K562 (cell line): ENCODE measurements around the gene DPM2. TPM values are rescaled to one million over a fixed set of nuclear protein-coding genes. Genes with fewer than 3 reads are reported as not detected.

Source experiments
- CSDE1 ChIP-seq, 2 experiments: fragments of 450-650 bp; IDR thresholded peaks; 2 replicates each; pipeline ENCODE4 v1.6.1; 2016; ENCODE audit warnings: mild to moderate bottlenecking in 1 of 2
- DNMT1 ChIP-seq: fragments of 450-650 bp; IDR thresholded peaks from 2 replicates; pipeline ENCODE4 v1.6.1; 2016; ENCODE audit warnings: antibody characterized with exemption, mild to moderate bottlenecking
- E2F3 ChIP-seq: fragments of 250-450 bp; sonication (Bioruptor Pico); IDR thresholded peaks from 2 replicates; pipeline ENCODE4 v1.4.0; 2020; ENCODE audit warnings: mild to moderate bottlenecking
- ESRRA ChIP-seq: fragments of 450-650 bp; IDR thresholded peaks from 2 replicates; pipeline ENCODE4 v1.6.1; 2014; ENCODE audit warnings: low read depth, mild to moderate bottlenecking, moderate library complexity, borderline replicate concordance
- ESRRB ChIP-seq: fragments of 250-450 bp; sonication (Bioruptor Pico); IDR thresholded peaks from 2 replicates; pipeline ENCODE4 v1.5.0; 2020; ENCODE audit warnings: mild to moderate bottlenecking, moderate library complexity, borderline replicate concordance
- EWSR1 ChIP-seq: fragments of 450-650 bp; IDR thresholded peaks from 2 replicates; pipeline ENCODE4 v1.6.1; 2018; ENCODE audit warnings: borderline replicate concordance, mild to moderate bottlenecking, low read depth, moderate library complexity; ENCODE audit not compliant: partially characterized antibody
- MECOM ChIP-seq: fragments of 250-450 bp; sonication (Bioruptor Pico); IDR thresholded peaks from 2 replicates; pipeline ENCODE4 v1.8.0; 2022; ENCODE audit warnings: inconsistent platforms
- MIER1 ChIP-seq: fragments of 450-650 bp; IDR thresholded peaks from 2 replicates; pipeline ENCODE4 v1.6.1; 2016; ENCODE audit warnings: antibody characterized with exemption, mild to moderate bottlenecking, low read depth
- NCOA1 ChIP-seq: fragments of 450-650 bp; IDR thresholded peaks from 2 replicates; pipeline ENCODE4 v1.6.1; 2016; ENCODE audit warnings: low read depth
- SNRNP70 ChIP-seq: fragments of 200-400 bp; formaldehyde crosslinking; optimal IDR thresholded peaks from 2 replicates; pipeline ENCODE3; 2017; ENCODE audit warnings: low read depth, low read length
- TAF7 ChIP-seq: fragments of 450-650 bp; IDR thresholded peaks from 2 replicates; pipeline ENCODE4 v1.6.1; 2016; ENCODE audit warnings: missing genetic modification characterization, missing compliant biosample characterization
- TARDBP ChIP-seq: fragments of 450-650 bp; IDR thresholded peaks from 2 replicates; pipeline ENCODE4 v1.6.1; 2016
- TCF3 ChIP-seq: sonication (generic); formaldehyde crosslinking; IDR thresholded peaks from 2 replicates; pipeline ENCODE4 v1.4.0; 2020; ENCODE audit warnings: mild to moderate bottlenecking, missing genetic modification reagents
- TOE1 ChIP-seq, 2 experiments: fragments of 450-650 bp in 1 of 2; sonication (generic) in 1 of 2; formaldehyde crosslinking in 1 of 2; IDR thresholded peaks; 2 replicates each; pipeline versions ENCODE4 v1.7.1 to v1.8.0; 2016 to 2022; ENCODE audit warnings: borderline replicate concordance in 2 of 2, mild to moderate bottlenecking in 2 of 2, antibody characterized with exemption in 1 of 2, inconsistent platforms in 1 of 2, low read depth in 1 of 2, missing genetic modification reagents in 1 of 2, moderate library complexity in 1 of 2
- YY1 ChIP-seq, 3 experiments: IDR thresholded peaks; 2 replicates each; pipeline ENCODE4 v1.6.1; 2011; ENCODE audit warnings: low read length in 2 of 3, mild to moderate bottlenecking in 2 of 3, moderate library complexity in 2 of 3, borderline replicate concordance in 1 of 3, control low read depth in 1 of 3, low read depth in 1 of 3; ENCODE audit not compliant: insufficient read depth in 3 of 3, insufficient replicate concordance in 2 of 3, control insufficient read depth in 1 of 3, insufficient read length in 1 of 3; ENCODE audit errors: extremely low read depth in 1 of 3
- polyA plus RNA-seq, 8 experiments: library from polyadenylated mRNA; depleted of rRNA in 4 of 8; stranded (reverse) in 5 of 8; unstranded in 3 of 8; fragments of >200 nt; fragmentation: Nextera tagmentation in 2 of 8; fragmentation: Illumina TruSeq in 1 of 8; extraction: Ambion mirVana in 2 of 8; extraction: Trizol in 1 of 8; gene quantifications; 2 replicates each; pipeline versions ENCODE4 v1.2.1 to v1.2.3, GENCODE V29; 2011 to 2014; ENCODE audit warnings: inconsistent platforms in 1 of 8, missing spikeins in 1 of 8
- total RNA-seq, 7 experiments: library from RNA; depleted of rRNA in 6 of 7; stranded (reverse); fragments of >200 nt in 6 of 7; fragmentation: Illumina TruSeq in 2 of 7; extraction: Trizol in 2 of 7; gene quantifications; 2 replicates each; pipeline versions ENCODE4 v1.2.1 to v1.2.3, GENCODE V29; 2011 to 2021; ENCODE audit warnings: low replicate concordance in 1 of 7
- TF ChIP-seq, protein P1 (sequence below): sonication (generic); formaldehyde crosslinking; IDR thresholded peaks from 2 replicates; pipeline ENCODE4 v1.8.0; 2022; ENCODE audit warnings: missing genetic modification reagents, mild to moderate bottlenecking, borderline replicate concordance
- TF ChIP-seq, protein P2 (sequence below), 3 experiments: IDR thresholded peaks in 2 of 3; conservative IDR thresholded peaks in 1 of 3; 2 replicates each; pipeline ENCODE4 v1.5.1; 2011 to 2012; ENCODE audit warnings: low read length in 3 of 3, mild to moderate bottlenecking in 3 of 3, control low read depth in 2 of 3, improper control_type of control experiment in 1 of 3, inconsistent platforms in 1 of 3, low read depth in 1 of 3, mixed read lengths in 1 of 3, moderate library complexity in 1 of 3; ENCODE audit not compliant: insufficient read depth in 2 of 3
- TF ChIP-seq, protein P3 (sequence below): sonication (generic); formaldehyde crosslinking; IDR thresholded peaks from 2 replicates; pipeline ENCODE4 v1.8.0; 2022; ENCODE audit warnings: mild to moderate bottlenecking, missing genetic modification reagents
- TF ChIP-seq, protein P4 (sequence below): fragments of 450-650 bp; formaldehyde crosslinking; IDR thresholded peaks from 2 replicates; pipeline ENCODE4 v1.4.0; 2022; ENCODE audit warnings: mild to moderate bottlenecking, moderate library complexity

Gene DPM2
- total and polyA plus RNA-seq, 9 of the 15 experiments (the other 6 are each of a cell fraction or from before 2014, with no cell fraction given), result 43.5 to 126 (median 71.1) TPM

GRCh38 chr9:127980706-127981558 lies 43.3 kb upstream of the DPM2 start, which contains the start of gene EEIG1 (continued):
- TF ChIP-seq, protein P1, sequence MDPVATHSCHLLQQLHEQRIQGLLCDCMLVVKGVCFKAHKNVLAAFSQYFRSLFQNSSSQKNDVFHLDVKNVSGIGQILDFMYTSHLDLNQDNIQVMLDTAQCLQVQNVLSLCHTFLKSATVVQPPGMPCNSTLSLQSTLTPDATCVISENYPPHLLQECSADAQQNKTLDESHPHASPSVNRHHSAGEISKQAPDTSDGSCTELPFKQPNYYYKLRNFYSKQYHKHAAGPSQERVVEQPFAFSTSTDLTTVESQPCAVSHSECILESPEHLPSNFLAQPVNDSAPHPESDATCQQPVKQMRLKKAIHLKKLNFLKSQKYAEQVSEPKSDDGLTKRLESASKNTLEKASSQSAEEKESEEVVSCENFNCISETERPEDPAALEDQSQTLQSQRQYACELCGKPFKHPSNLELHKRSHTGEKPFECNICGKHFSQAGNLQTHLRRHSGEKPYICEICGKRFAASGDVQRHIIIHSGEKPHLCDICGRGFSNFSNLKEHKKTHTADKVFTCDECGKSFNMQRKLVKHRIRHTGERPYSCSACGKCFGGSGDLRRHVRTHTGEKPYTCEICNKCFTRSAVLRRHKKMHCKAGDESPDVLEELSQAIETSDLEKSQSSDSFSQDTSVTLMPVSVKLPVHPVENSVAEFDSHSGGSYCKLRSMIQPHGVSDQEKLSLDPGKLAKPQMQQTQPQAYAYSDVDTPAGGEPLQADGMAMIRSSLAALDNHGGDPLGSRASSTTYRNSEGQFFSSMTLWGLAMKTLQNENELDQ (CRISPR knock-in tag), result no peak
- TF ChIP-seq E2F3 (CRISPR knock-in tag), result 0 out of 2 replicates have a peak, but pooled peaks have one; percentile 34
- TF ChIP-seq ESRRB (CRISPR knock-in tag), result no peak
- TF ChIP-seq, protein P2, sequence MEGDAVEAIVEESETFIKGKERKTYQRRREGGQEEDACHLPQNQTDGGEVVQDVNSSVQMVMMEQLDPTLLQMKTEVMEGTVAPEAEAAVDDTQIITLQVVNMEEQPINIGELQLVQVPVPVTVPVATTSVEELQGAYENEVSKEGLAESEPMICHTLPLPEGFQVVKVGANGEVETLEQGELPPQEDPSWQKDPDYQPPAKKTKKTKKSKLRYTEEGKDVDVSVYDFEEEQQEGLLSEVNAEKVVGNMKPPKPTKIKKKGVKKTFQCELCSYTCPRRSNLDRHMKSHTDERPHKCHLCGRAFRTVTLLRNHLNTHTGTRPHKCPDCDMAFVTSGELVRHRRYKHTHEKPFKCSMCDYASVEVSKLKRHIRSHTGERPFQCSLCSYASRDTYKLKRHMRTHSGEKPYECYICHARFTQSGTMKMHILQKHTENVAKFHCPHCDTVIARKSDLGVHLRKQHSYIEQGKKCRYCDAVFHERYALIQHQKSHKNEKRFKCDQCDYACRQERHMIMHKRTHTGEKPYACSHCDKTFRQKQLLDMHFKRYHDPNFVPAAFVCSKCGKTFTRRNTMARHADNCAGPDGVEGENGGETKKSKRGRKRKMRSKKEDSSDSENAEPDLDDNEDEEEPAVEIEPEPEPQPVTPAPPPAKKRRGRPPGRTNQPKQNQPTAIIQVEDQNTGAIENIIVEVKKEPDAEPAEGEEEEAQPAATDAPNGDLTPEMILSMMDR (IDR thresholded peaks at IDR 0.05 in 2 of 3, conservative IDR thresholded peaks at IDR 0.05 in 1 of 3; ENCODE audit: insufficient read depth in 2 of 3, low read depth in 1 of 3, low read length in 3 of 3), result 0 out of 6 replicates have a peak, but pooled peaks of 1 of the 3 experiments have one; percentile 29
- no peak for TF ChIP-seq TCF3 (CRISPR knock-in tag)
- no peak; the same call in 1 of the 2 replicates for TF ChIP-seq ESRRA
- TF ChIP-seq MECOM (CRISPR knock-in tag), result no peak
- no peak for TF ChIP-seq CSDE1 (IDR thresholded peaks at IDR 0.05)
- no peak for TF ChIP-seq SNRNP70
- no peak for TF ChIP-seq DNMT1
- TF ChIP-seq TOE1 (IDR thresholded peaks at IDR 0.05; ENCODE audit: borderline replicate concordance), result peak; percentile 61; the same call in 1 of the 2 replicates
- TF ChIP-seq TOE1 (CRISPR knock-in tag; IDR thresholded peaks at IDR 0.05; ENCODE audit: borderline replicate concordance, low read depth), result no peak
- TF ChIP-seq, protein P3, sequence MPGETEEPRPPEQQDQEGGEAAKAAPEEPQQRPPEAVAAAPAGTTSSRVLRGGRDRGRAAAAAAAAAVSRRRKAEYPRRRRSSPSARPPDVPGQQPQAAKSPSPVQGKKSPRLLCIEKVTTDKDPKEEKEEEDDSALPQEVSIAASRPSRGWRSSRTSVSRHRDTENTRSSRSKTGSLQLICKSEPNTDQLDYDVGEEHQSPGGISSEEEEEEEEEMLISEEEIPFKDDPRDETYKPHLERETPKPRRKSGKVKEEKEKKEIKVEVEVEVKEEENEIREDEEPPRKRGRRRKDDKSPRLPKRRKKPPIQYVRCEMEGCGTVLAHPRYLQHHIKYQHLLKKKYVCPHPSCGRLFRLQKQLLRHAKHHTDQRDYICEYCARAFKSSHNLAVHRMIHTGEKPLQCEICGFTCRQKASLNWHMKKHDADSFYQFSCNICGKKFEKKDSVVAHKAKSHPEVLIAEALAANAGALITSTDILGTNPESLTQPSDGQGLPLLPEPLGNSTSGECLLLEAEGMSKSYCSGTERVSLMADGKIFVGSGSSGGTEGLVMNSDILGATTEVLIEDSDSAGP, result no peak
- TF ChIP-seq EWSR1, result no peak
- TF ChIP-seq, protein P4, sequence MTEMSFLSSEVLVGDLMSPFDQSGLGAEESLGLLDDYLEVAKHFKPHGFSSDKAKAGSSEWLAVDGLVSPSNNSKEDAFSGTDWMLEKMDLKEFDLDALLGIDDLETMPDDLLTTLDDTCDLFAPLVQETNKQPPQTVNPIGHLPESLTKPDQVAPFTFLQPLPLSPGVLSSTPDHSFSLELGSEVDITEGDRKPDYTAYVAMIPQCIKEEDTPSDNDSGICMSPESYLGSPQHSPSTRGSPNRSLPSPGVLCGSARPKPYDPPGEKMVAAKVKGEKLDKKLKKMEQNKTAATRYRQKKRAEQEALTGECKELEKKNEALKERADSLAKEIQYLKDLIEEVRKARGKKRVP (CRISPR knock-in tag), result 0 out of 2 replicates have a peak, but pooled peaks have one; percentile 32
- peak in 1 of 3 experiments; percentile 19 for TF ChIP-seq YY1 (IDR thresholded peaks at IDR 0.05; ENCODE audit: borderline replicate concordance in 1 of 3, control insufficient read depth in 1 of 3, extremely low read depth in 1 of 3, insufficient read depth in 3 of 3, insufficient read length in 1 of 3, insufficient replicate concordance in 2 of 3, low read depth in 1 of 3, low read length in 2 of 3)
- TF ChIP-seq TARDBP, result no peak
- no peak; the same call in 1 of the 2 replicates for TF ChIP-seq NCOA1
- TF ChIP-seq TAF7 (tag), result 0 out of 2 replicates have a peak, but pooled peaks have one; percentile 17
- TF ChIP-seq MIER1, result no peak
